NB4 (cell line): Measurements from ENCODE around the gene CORIN.

ENCODE experiments used
- CTCF ChIP-seq: IDR thresholded peaks from one replicate; pipeline ENCODE4 v1.5.1; 2012; ENCODE audit warnings: low read depth, low read length
- MAX ChIP-seq: IDR thresholded peaks from 2 replicates; pipeline ENCODE4 v1.6.1; 2011; ENCODE audit warnings: low read depth, low read length
- MYC ChIP-seq: IDR thresholded peaks from 2 replicates; pipeline ENCODE4 v1.6.1; 2011; ENCODE audit warnings: low read depth, low read length
- POLR2A ChIP-seq: IDR thresholded peaks from 2 replicates; pipeline ENCODE4 v1.6.1; 2011; ENCODE audit warnings: mild to moderate bottlenecking; ENCODE audit not compliant: insufficient read length; ENCODE audit errors: extremely low read depth

GRCh38 chr4:47721892-47722575 lies 115.8 kb downstream of the CORIN start:
- TF ChIP-seq CTCF (no peak), MAX (peak; percentile 72), MYC (no peak), POLR2A (no peak)
